Measurements from ENCODE around the gene KCNH1. TPM values are rescaled to one million over a fixed set of nuclear protein-coding genes. Genes with fewer than 3 reads are reported as not detected.

Gene KCNH1
- total and polyA plus RNA-seq, 9 of the 15 experiments (the other 6 are each of a cell fraction or from before 2014, with no cell fraction given), result not detected

DNA sequence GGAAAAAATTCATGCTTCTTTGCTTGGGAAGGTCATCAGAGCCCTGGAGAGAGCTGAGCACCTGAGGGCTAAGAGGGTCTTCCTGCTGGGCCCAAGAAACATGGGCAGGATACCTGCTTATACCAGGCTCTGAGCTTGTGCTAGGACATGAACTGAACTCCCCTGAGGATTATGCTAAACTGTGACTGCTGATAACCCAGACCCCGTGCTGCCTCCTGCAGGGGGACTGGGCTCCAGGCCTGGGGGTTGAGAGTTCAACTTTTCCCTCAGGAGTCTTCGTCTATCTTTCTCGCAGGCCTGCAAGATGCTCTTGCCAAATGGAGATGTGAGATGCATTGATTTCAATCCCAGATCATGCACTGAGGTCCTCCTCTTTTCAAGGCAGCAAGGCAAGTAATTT is 436.8 kb downstream of the KCNH1 start (continued):
- TF ChIP-seq, protein P1, sequence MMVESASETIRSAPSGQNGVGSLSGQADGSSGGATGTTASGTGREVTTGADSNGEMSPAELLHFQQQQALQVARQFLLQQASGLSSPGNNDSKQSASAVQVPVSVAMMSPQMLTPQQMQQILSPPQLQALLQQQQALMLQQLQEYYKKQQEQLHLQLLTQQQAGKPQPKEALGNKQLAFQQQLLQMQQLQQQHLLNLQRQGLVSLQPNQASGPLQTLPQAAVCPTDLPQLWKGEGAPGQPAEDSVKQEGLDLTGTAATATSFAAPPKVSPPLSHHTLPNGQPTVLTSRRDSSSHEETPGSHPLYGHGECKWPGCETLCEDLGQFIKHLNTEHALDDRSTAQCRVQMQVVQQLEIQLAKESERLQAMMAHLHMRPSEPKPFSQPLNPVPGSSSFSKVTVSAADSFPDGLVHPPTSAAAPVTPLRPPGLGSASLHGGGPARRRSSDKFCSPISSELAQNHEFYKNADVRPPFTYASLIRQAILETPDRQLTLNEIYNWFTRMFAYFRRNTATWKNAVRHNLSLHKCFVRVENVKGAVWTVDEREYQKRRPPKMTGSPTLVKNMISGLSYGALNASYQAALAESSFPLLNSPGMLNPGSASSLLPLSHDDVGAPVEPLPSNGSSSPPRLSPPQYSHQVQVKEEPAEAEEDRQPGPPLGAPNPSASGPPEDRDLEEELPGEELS (CRISPR knock-in tag; IDR thresholded peaks at IDR 0.05; ENCODE audit: borderline replicate concordance), result no peak

DNA sequence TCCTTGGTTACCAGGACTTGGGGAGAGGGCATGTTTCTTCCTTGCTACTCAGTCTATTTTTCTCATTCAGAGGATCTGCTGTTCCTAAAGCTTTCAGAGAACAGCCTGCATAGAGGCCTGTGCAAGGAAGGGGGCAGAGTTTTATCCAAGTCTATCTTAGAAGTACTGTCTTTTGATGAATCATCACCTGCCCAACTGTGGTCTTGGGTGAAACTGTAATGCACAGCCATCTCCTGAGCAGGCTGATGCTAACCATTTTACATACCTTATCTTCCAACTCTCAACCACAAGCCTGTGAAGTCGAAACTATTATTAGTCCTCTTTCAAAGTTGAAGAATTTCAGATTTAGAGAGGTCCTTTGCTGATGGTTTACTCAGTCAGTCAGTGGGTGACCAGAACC is 437.2 kb downstream of the KCNH1 start:
- H3K9me3 ChIP-seq (replicated peaks; ENCODE audit: control insufficient read depth, insufficient read depth, low read depth, low read length), result no peaks in the 10 kb centered on the region
- no peak for TF ChIP-seq HIVEP1 (CRISPR knock-in tag; IDR thresholded peaks at IDR 0.05)
- no peak for TF ChIP-seq ZBED1 (IDR thresholded peaks at IDR 0.05)
- no peak for TF ChIP-seq HDAC8 (tag; IDR thresholded peaks at IDR 0.05)
- no peak for TF ChIP-seq SREBF2 (CRISPR knock-in tag; IDR thresholded peaks at IDR 0.05)
- no peak for TF ChIP-seq ZNF780A (CRISPR knock-in tag; IDR thresholded peaks at IDR 0.05)
- TF ChIP-seq PTTG1 (tag; IDR thresholded peaks at IDR 0.05; ENCODE audit: low read depth), result no peak
- no peak for TF ChIP-seq NR2C1 (IDR thresholded peaks at IDR 0.05)
- no peak for TF ChIP-seq NR2C1 (tag; IDR thresholded peaks at IDR 0.05)
- TF ChIP-seq, protein P2, sequence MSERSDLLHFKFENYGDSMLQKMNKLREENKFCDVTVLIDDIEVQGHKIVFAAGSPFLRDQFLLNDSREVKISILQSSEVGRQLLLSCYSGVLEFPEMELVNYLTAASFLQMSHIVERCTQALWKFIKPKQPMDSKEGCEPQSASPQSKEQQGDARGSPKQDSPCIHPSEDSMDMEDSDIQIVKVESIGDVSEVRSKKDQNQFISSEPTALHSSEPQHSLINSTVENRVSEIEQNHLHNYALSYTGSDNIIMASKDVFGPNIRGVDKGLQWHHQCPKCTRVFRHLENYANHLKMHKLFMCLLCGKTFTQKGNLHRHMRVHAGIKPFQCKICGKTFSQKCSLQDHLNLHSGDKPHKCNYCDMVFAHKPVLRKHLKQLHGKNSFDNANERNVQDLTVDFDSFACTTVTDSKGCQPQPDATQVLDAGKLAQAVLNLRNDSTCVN (CRISPR knock-in tag; IDR thresholded peaks at IDR 0.05), result no peak
- TF ChIP-seq DPF2 (IDR thresholded peaks at IDR 0.05), result no peak
- no peak for TF ChIP-seq MEIS2 (IDR thresholded peaks at IDR 0.05; ENCODE audit: partially characterized antibody)
- no peak for TF ChIP-seq ZNF589 (CRISPR knock-in tag; IDR thresholded peaks at IDR 0.05; ENCODE audit: low read depth)
- TF ChIP-seq ZNF717 (CRISPR knock-in tag; IDR thresholded peaks at IDR 0.05), result no peak
- no peaks in the 10 kb centered on the region for H3K27me3 ChIP-seq (ENCODE audit: control insufficient read depth in 2 of 2, insufficient read depth in 2 of 2, low read length in 2 of 2)
- intact Hi-C loops (cut with micrococcal nuclease) (no loop called here), in situ Hi-C loops (cut with MboI) (no loop called here)
- H3K4me2 ChIP-seq (ENCODE audit: insufficient read depth, low read length), result no peak overlapping the region
- no peak for ATAC-seq
- WGBS (ENCODE audit: insufficient coverage, low coverage, missing lambda C conversion rate), result 0% methylated on average over 1 of the region's 1 CpG
- no peaks in the 10 kb centered on the region for H3K4me1 ChIP-seq (replicated peaks in 1 of 2; ENCODE audit: control insufficient read depth in 2 of 2, insufficient read depth in 2 of 2, low read length in 2 of 2)
- no peak for FAIRE-seq
- H3K79me2 ChIP-seq (ENCODE audit: control insufficient read depth, insufficient read depth, low read length), result no peaks in the 10 kb centered on the region
- H3K36me3 ChIP-seq (ENCODE audit: control insufficient read depth, insufficient read depth, low read length), result no peaks in the 10 kb centered on the region
- DNase-seq (ENCODE audit: extremely low read depth in 1 of 4, low spot score in 3 of 4), result no peak
- H4K20me1 ChIP-seq (replicated peaks; ENCODE audit: control insufficient read depth, insufficient read depth, low read length), result 0 out of 2 replicates have a peak, but pooled peaks cover 9% of the 10 kb centered on the region
- H3K27ac ChIP-seq (ENCODE audit: extremely low read depth, low read depth, low read length), result no peak overlapping the region
- BruUV-seq (replicated peaks), result no TSS peak
- no peak overlapping the region for H2AFZ ChIP-seq (ENCODE audit: low read depth, low read length)
- POLR2A ChIA-PET, result no interaction called here
- no peak overlapping the region for H3K4me3 ChIP-seq
- no peak overlapping the region for H3K9ac ChIP-seq (ENCODE audit: insufficient read depth in 1 of 2, low read depth in 2 of 2, low read length in 2 of 2)
- H3K9me1 ChIP-seq (ENCODE audit: control insufficient read depth, insufficient read depth, low read length), result no peaks in the 10 kb centered on the region
- CTCF ChIA-PET (ENCODE audit: low intra/inter-chr PET ratio), result no interaction called here
